ENCODE results near the gene GP2. TPM values are rescaled to one million over a fixed set of nuclear protein-coding genes. Genes with fewer than 3 reads are reported as not detected.

The GP2 gene
- not detected for total RNA-seq

- Histone ChIP-seq H3K4me3 (ENCODE audit: low read length) (no peak within 1 kb of the TSS), H3K9me3 (ENCODE audit: low read depth, low read length) (no peaks in the 10 kb centered on the region), H3K27me3 (ENCODE audit: insufficient read depth, low read length) (no peaks in the 10 kb centered on the region)
These were observed at the start of gene GP2 for GRCh38 chr16:20327444-20328041. GP2 (minus strand) TSS chr16:20327513; CDS start chr16:20326431, 1,082 bp downstream.

GRCh38 chr16:20372701-20373100, 45.4 kb upstream of the GP2 start:
- no peaks in the 10 kb centered on the region for H3K27me3 ChIP-seq (ENCODE audit: insufficient read depth, low read length)

More at GRCh38 chr16:20327444-20328041, at the start of gene GP2:
- no peaks in the 10 kb centered on the region for H3K4me1 ChIP-seq (ENCODE audit: insufficient read depth, low read length)

GRCh38 chr16:20369452-20370054, 42.2 kb upstream of the GP2 start:
- H3K27me3 ChIP-seq (ENCODE audit: insufficient read depth, low read length) = no peaks in the 10 kb centered on the region
- no peaks in the 10 kb centered on the region for H3K4me1 ChIP-seq (ENCODE audit: insufficient read depth, low read length)
- H3K4me3 ChIP-seq (ENCODE audit: low read length) = no peak overlapping the region
- no peaks in the 10 kb centered on the region for H3K9me3 ChIP-seq (ENCODE audit: low read depth, low read length)

More at GRCh38 chr16:20372701-20373100, 45.4 kb upstream of the GP2 start:
- no peaks in the 10 kb centered on the region for H3K9me3 ChIP-seq (ENCODE audit: low read depth, low read length)
- no peaks in the 10 kb centered on the region for H3K4me1 ChIP-seq (ENCODE audit: insufficient read depth, low read length)
- no peak overlapping the region for H3K4me3 ChIP-seq (ENCODE audit: low read length)

DNA sequence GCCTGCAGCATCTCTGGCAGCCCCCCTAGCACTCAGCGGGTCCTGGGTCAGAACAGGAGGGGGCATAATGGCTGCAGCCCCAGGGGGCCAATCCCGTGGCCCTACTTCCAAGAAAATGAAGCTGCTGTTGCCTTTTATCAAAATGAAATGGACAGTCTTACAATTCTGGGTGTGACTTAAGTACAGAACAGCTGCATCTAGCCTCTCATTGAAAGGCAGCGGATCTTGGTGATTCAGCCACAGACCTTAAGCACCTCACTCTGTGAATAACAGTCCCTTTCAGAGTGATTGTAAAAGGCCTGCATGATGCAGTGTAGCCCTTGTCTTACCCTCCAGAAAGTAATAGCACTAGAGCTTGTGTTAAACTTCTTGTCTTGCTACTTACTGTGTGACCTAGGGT, 36.7 kb upstream of the GP2 start:
- Histone ChIP-seq H3K4me3 (ENCODE audit: low read length) (no peak overlapping the region), H3K9me3 (ENCODE audit: low read depth, low read length) (no peaks in the 10 kb centered on the region), H3K4me1 (ENCODE audit: insufficient read depth, low read length) (no peaks in the 10 kb centered on the region), H3K27me3 (ENCODE audit: insufficient read depth, low read length) (no peaks in the 10 kb centered on the region)

DNA sequence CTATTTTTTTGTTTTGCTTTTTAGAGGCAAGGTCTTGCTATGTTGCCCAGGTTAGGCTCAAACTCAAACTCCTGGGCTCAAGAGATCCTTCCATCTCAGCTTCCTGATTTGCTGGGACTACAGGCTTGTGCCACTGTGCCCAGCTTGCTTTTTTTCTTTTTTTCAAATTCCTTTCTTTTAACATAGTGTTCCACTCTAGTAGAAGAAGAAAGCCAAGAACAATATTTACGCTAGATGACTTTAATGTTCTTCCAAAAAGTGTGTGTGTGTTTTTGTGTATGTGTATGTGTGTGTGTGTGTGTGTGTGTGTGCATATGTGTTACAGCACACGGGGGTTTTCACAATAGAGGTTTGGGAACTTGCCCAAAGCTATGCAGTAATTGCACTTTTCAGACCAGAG, 35.9 kb upstream of the GP2 start:
- Histone ChIP-seq H3K4me1 (ENCODE audit: insufficient read depth, low read length) (no peaks in the 10 kb centered on the region), H3K9me3 (ENCODE audit: low read depth, low read length) (no peaks in the 10 kb centered on the region), H3K4me3 (ENCODE audit: low read length) (no peak overlapping the region), H3K27me3 (ENCODE audit: insufficient read depth, low read length) (no peaks in the 10 kb centered on the region)

DNA sequence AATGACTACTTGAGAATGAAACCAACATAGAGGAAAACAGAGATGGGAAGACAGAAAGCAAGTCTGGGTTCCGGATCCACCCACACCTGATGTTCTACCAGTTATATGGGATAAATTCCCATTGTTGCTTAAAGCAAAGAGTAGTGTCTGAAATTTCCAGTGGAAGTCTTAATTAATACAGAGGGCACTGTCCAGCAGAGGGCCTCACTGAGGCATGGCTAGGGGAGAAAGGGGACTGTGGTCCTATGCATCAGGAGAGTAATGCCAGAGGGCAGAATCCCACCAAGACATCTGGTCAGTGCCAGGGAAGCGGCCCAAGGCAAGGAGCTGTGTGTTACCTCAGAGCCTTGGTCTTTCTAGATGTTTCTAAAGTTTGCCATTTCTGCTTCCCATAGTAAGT, 32.7 kb upstream of the GP2 start:
- no peaks in the 10 kb centered on the region for H3K9me3 ChIP-seq (ENCODE audit: low read depth, low read length)
- H3K4me1 ChIP-seq (ENCODE audit: insufficient read depth, low read length) = no peaks in the 10 kb centered on the region
- H3K4me3 ChIP-seq (ENCODE audit: low read length) = no peak overlapping the region
- no peaks in the 10 kb centered on the region for H3K27me3 ChIP-seq (ENCODE audit: insufficient read depth, low read length)

GRCh38 chr16:20355114-20355782, 27.9 kb upstream of the GP2 start:
- no peaks in the 10 kb centered on the region for H3K4me1 ChIP-seq (ENCODE audit: insufficient read depth, low read length)
- no peaks in the 10 kb centered on the region for H3K27me3 ChIP-seq (ENCODE audit: insufficient read depth, low read length)
- H3K4me3 ChIP-seq (ENCODE audit: low read length) = no peak overlapping the region
- no peaks in the 10 kb centered on the region for H3K9me3 ChIP-seq (ENCODE audit: low read depth, low read length)

DNA sequence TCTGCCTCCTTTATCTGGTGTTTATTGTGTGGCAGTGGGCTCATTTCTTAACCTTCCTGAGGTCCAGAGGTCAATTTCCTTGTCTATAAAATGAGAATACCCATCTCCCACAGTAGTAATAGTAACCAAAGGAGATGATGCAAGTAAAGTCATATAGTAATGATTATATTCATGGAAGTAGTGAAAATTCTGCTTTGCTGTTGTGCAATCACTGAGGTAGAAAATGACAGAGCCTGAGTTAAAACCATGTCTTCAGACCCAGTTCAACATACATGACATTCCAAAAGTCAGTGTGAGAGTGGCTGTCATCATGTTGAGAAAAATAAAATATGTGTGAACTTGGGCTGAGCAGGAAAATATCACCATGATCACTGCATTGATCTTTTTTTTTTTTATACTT, 26.1 kb upstream of the GP2 start:
- H3K27me3 ChIP-seq (ENCODE audit: insufficient read depth, low read length) = no peaks in the 10 kb centered on the region
- no peaks in the 10 kb centered on the region for H3K9me3 ChIP-seq (ENCODE audit: low read depth, low read length)
- no peaks in the 10 kb centered on the region for H3K4me1 ChIP-seq (ENCODE audit: insufficient read depth, low read length)
- H3K4me3 ChIP-seq (ENCODE audit: low read length) = no peak overlapping the region

- Histone ChIP-seq H3K9me3 (ENCODE audit: low read depth, low read length) (no peaks in the 10 kb centered on the region), H3K4me1 (ENCODE audit: insufficient read depth, low read length) (no peaks in the 10 kb centered on the region), H3K4me3 (ENCODE audit: low read length) (no peak within 1 kb of the TSS), H3K27me3 (ENCODE audit: insufficient read depth, low read length) (no peaks in the 10 kb centered on the region)
These were observed 25.3 kb upstream of the GP2 start, which contains the start of gene UMOD for GRCh38 chr16:20352615-20353014. UMOD (minus strand) TSS chr16:20352715; CDS start chr16:20350737, 1,978 bp downstream.

DNA sequence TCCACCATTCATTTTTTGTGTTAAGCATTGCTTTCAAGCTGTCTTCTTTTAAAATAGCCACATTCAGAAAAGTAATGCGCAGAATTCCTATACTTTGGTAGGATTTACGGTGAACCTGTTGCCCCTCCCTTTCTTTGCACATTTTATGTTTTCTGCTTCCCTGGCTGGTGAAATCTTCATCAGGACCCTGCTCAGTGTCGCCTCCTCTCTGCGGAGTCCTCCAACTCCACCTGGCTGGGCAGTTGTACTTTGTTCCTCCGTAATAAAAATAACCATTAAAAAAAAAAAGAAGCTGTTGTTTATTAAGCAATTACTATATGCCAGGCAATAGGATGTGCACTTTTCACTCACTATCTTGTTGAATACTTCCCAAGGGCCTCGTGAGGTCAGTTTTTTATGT, 22.3 kb upstream of the GP2 start:
- H3K9me3 ChIP-seq (ENCODE audit: low read depth, low read length) = no peaks in the 10 kb centered on the region
- H3K4me1 ChIP-seq (ENCODE audit: insufficient read depth, low read length) = no peaks in the 10 kb centered on the region
- H3K27me3 ChIP-seq (ENCODE audit: insufficient read depth, low read length) = no peaks in the 10 kb centered on the region
- no peak overlapping the region for H3K4me3 ChIP-seq (ENCODE audit: low read length)

GRCh38 chr16:20348365-20349185, 21.3 kb upstream of the GP2 start:
- Histone ChIP-seq H3K4me1 (ENCODE audit: insufficient read depth, low read length) (no peaks in the 10 kb centered on the region), H3K27me3 (ENCODE audit: insufficient read depth, low read length) (no peaks in the 10 kb centered on the region), H3K4me3 (ENCODE audit: low read length) (no peak overlapping the region), H3K9me3 (ENCODE audit: low read depth, low read length) (no peaks in the 10 kb centered on the region)

DNA sequence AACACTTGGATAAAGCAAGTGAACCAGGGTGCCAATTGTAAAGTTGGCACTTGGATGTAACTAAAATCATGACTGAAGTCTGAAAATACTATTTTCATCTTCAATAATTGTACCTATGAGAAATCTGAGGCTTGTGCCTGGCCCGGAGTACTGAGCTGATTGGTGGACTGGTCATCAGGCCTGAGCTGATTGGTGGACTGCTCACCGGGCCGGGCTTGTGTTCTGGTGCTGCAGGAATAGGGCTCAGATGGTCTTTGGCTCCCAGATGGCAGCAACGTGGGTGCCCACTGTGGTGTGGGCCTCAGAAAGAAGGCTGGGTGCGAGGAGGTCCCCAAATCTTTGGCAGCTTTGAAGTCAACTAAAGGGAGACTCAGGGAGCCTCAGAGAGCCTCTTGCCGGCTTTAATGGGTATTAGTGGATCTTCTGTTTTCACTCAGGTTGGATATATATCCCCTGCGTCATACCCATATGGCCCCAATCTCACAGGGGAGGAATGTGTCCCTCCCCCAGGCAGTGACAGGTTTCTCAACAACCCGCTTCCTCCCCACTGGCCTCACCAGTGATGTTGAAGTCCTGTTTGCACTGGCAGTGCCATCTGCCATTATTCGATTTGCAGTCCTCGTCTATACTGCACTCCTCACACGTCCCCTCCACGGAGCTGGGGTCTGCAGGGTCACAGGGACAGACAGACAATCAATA, 20.5 kb upstream of the GP2 start:
- Histone ChIP-seq H3K4me3 (ENCODE audit: low read length) (no peak overlapping the region), H3K4me1 (ENCODE audit: insufficient read depth, low read length) (no peaks in the 10 kb centered on the region), H3K9me3 (ENCODE audit: low read depth, low read length) (no peaks in the 10 kb centered on the region), H3K27me3 (ENCODE audit: insufficient read depth, low read length) (no peaks in the 10 kb centered on the region)

GRCh38 chr16:20344611-20345010, 17.3 kb upstream of the GP2 start:
- H3K4me3 ChIP-seq (ENCODE audit: low read length) = no peak overlapping the region
- no peaks in the 10 kb centered on the region for H3K9me3 ChIP-seq (ENCODE audit: low read depth, low read length)
- H3K4me1 ChIP-seq (ENCODE audit: insufficient read depth, low read length) = no peaks in the 10 kb centered on the region
- H3K27me3 ChIP-seq (ENCODE audit: insufficient read depth, low read length) = no peaks in the 10 kb centered on the region

GRCh38 chr16:20339744-20340143, 12.4 kb upstream of the GP2 start:
- Histone ChIP-seq H3K4me1 (ENCODE audit: insufficient read depth, low read length) (no peaks in the 10 kb centered on the region), H3K9me3 (ENCODE audit: low read depth, low read length) (no peaks in the 10 kb centered on the region)

More at GRCh38 chr16:20339744-20340143, 12.4 kb upstream of the GP2 start:
- Histone ChIP-seq H3K4me3 (ENCODE audit: low read length) (no peak overlapping the region), H3K27me3 (ENCODE audit: insufficient read depth, low read length) (no peaks in the 10 kb centered on the region)

All from mononuclear cell (primary cell).